Measurements from ENCODE around the gene ANKRD40.

ANKRD40 gene

GRCh38 chr17:50672071-50672470 lies 35.6 kb downstream of the ANKRD40 start:
- no peak for DNase-seq

- no peak for DNase-seq
These were observed 38.7 kb downstream of the ANKRD40 start for GRCh38 chr17:50668838-50669581.

- no peak for DNase-seq
These were observed 39.5 kb downstream of the ANKRD40 start for GRCh38 chr17:50668025-50668837.

GRCh38 chr17:50667259-50668024 lies 40.3 kb downstream of the ANKRD40 start:
- DNase-seq = no peak

- no peak for DNase-seq
These were observed 41.4 kb downstream of the ANKRD40 start for GRCh38 chr17:50666316-50666715.

- no peak for DNase-seq
These were observed 41.9 kb downstream of the ANKRD40 start for GRCh38 chr17:50665838-50666237.

GRCh38 chr17:50664788-50665458 lies 42.8 kb downstream of the ANKRD40 start:
- no peak for DNase-seq

- DNase-seq = no peak
These were observed 43.8 kb downstream of the ANKRD40 start for GRCh38 chr17:50663812-50664374.

GRCh38 chr17:50662632-50663225 lies 45.0 kb downstream of the ANKRD40 start:
- DNase-seq = no peak

- DNase-seq = peak in 2 of 56 donors; percentile 4 to 7
These were observed 45.8 kb downstream of the ANKRD40 start for GRCh38 chr17:50661795-50662391.

- DNase-seq = no peak
These were observed 46.4 kb downstream of the ANKRD40 start for GRCh38 chr17:50661348-50661747.

- no peak for DNase-seq
These were observed 46.8 kb downstream of the ANKRD40 start for GRCh38 chr17:50660887-50661345.

- DNase-seq = no peak
These were observed 47.5 kb downstream of the ANKRD40 start for GRCh38 chr17:50660042-50660886.

- no peak for DNase-seq
These were observed 48.5 kb downstream of the ANKRD40 start for GRCh38 chr17:50659179-50659578.

GRCh38 chr17:50658616-50659015 lies 49.1 kb downstream of the ANKRD40 start:
- DNase-seq = no peak

- no peak for DNase-seq
These were observed 50.1 kb downstream of the ANKRD40 start for GRCh38 chr17:50657627-50658026.

- no peak for DNase-seq
These were observed 50.7 kb downstream of the ANKRD40 start for GRCh38 chr17:50657054-50657453.

- DNase-seq = no peak
These were observed 51.2 kb downstream of the ANKRD40 start for GRCh38 chr17:50656509-50656908.

GRCh38 chr17:50653738-50654137 lies 54.0 kb downstream of the ANKRD40 start:
- DNase-seq = no peak

Data from amygdala (tissue), 56 donors.